Activated naive CD8-positive, alpha-beta T cell treated with anti-CD3 and anti-CD28 coated beads, Interleukin-2, amount 10 ng/mL, durations not matched to agents 7 days and 5 days (primary cell): Measurements from ENCODE around the gene RARA. TPM values are rescaled to one million over a fixed set of nuclear protein-coding genes. Genes with fewer than 3 reads are reported as not detected.

Source experiments
- ATAC-seq: fragments of 150-1000 bp; cut with Tn5 transposase; one replicate; pipeline ENCODE4 v1.10.0; 2021; ENCODE audit warnings: low read depth, moderate library complexity
- POLR2A ChIA-PET: fragments of 350-600 bp; sonication (Branson Sonifier 250); formaldehyde crosslinking; loops from one replicate; lab custom pipeline; 2021; ENCODE audit warnings: antibody characterized with exemption; lab: Charles Lee
- DNase-seq: peaks from one replicate; pipeline ENCODE4 v3.0.0; 2021
- H3K27ac Mint-ChIP-seq: one replicate; pipeline ENCODE4 v1.8.0; 2022; ENCODE audit warnings: mild to moderate bottlenecking, mixed read lengths
- H3K27me3 Mint-ChIP-seq: one replicate; pipeline ENCODE4 v1.8.0; 2022; ENCODE audit warnings: mild to moderate bottlenecking, moderate library complexity, mixed read lengths
- H3K36me3 Mint-ChIP-seq: one replicate; pipeline ENCODE4 v1.8.0; 2021; ENCODE audit warnings: mild to moderate bottlenecking, mixed read lengths
- H3K4me1 Mint-ChIP-seq: one replicate; pipeline ENCODE4 v1.8.0; 2021; ENCODE audit warnings: mixed read lengths
- H3K4me3 Mint-ChIP-seq: one replicate; pipeline ENCODE4 v1.8.0; 2022; ENCODE audit warnings: mild to moderate bottlenecking, moderate library complexity, mixed read lengths
- H3K9me3 Mint-ChIP-seq: one replicate; pipeline ENCODE4 v1.8.0; 2021; ENCODE audit warnings: mixed read lengths
- total RNA-seq, 2 experiments: library from RNA; stranded (reverse); gene quantifications; one replicate each; pipeline ENCODE4 v1.2.3, GENCODE V29; 2021

The RARA gene
- total RNA-seq, 2 experiments from 2014 or later, result 51.7 to 53.6 TPM

DNA sequence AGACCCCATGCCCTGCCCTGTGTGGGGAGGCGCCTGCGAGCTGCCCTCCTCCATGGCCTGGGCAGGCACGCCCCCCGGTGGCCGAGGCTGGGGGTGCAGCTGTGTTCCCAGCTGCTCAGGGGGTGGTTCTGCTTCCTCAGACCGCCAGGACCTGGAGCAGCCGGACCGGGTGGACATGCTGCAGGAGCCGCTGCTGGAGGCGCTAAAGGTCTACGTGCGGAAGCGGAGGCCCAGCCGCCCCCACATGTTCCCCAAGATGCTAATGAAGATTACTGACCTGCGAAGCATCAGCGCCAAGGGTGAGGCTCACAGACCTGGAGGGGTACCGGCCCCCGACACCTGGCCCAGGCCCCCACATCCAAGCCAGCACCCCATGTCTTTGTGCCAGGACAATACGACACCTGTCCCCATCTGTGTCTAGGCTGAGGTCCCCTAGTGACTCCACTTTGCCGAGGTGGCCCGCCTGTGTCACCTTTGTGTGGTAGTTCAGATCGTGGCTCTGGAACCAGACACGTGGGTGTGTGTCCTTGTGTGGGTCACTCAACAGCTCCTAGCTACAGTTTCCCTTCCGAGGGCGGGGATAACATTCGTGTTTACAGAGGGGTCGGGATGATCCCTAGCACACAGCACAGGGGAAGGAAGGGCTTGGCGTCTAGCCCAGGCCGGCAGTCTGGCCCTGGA, 46.3 kb downstream of the RARA start:
- H3K4me3 Mint-ChIP-seq, result no peak overlapping the region
- ATAC-seq, result peak; percentile 66
- H3K27me3 Mint-ChIP-seq, result peaks cover 4% of the 10 kb centered on the region
- H3K36me3 Mint-ChIP-seq, result peaks cover 9% of the 10 kb centered on the region
- POLR2A ChIA-PET, result interaction anchor here (0.6 to 2.7 kb wide), 10 partner anchors 32 to 178 kb away, joined by 3 to 9 read pairs (median 4); partner anchors contain the start of gene CDC6
- DNase-seq, result peak; percentile 90
- peaks cover 18% of the 10 kb centered on the region for H3K4me1 Mint-ChIP-seq
- H3K27ac Mint-ChIP-seq, result no peak overlapping the region
- H3K9me3 Mint-ChIP-seq, result no peaks in the 10 kb centered on the region

DNA sequence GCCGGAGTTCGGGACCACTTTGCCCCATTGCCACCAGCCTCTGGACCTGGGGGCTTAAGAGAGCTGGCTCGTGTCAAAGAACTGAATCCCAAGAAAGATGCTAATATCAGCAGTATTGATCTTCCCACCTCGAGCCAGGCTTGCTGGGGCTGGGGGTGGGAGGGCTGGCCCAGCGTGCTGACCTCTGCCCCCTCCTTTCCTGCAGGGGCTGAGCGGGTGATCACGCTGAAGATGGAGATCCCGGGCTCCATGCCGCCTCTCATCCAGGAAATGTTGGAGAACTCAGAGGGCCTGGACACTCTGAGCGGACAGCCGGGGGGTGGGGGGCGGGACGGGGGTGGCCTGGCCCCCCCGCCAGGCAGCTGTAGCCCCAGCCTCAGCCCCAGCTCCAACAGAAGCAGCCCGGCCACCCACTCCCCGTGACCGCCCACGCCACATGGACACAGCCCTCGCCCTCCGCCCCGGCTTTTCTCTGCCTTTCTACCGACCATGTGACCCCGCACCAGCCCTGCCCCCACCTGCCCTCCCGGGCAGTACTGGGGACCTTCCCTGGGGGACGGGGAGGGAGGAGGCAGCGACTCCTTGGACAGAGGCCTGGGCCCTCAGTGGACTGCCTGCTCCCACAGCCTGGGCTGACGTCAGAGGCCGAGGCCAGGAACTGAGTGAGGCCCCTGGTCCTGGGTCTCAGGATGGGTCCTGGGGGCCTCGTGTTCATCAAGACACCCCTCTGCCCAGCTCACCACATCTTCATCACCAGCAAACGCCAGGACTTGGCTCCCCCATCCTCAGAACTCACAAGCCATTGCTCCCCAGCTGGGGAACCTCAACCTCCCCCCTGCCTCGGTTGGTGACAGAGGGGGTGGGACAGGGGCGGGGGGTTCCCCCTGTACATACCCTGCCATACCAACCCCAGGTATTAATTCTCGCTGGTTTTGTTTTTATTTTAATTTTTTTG, 47.1 kb downstream of the RARA start:
- no peak for ATAC-seq
- H3K9me3 Mint-ChIP-seq, result no peaks in the 10 kb centered on the region
- peaks cover 10% of the 10 kb centered on the region for H3K27me3 Mint-ChIP-seq
- peaks cover 9% of the 10 kb centered on the region for H3K36me3 Mint-ChIP-seq
- POLR2A ChIA-PET, result interaction anchor here (2.7 kb wide), 1 partner anchor 68 kb away, joined by 7 read pairs; the partner anchor contains the start of gene CDC6
- H3K4me1 Mint-ChIP-seq, result peaks cover 17% of the 10 kb centered on the region
- no peak overlapping the region for H3K4me3 Mint-ChIP-seq
- peak; percentile 32 for DNase-seq
- no peak overlapping the region for H3K27ac Mint-ChIP-seq

DNA sequence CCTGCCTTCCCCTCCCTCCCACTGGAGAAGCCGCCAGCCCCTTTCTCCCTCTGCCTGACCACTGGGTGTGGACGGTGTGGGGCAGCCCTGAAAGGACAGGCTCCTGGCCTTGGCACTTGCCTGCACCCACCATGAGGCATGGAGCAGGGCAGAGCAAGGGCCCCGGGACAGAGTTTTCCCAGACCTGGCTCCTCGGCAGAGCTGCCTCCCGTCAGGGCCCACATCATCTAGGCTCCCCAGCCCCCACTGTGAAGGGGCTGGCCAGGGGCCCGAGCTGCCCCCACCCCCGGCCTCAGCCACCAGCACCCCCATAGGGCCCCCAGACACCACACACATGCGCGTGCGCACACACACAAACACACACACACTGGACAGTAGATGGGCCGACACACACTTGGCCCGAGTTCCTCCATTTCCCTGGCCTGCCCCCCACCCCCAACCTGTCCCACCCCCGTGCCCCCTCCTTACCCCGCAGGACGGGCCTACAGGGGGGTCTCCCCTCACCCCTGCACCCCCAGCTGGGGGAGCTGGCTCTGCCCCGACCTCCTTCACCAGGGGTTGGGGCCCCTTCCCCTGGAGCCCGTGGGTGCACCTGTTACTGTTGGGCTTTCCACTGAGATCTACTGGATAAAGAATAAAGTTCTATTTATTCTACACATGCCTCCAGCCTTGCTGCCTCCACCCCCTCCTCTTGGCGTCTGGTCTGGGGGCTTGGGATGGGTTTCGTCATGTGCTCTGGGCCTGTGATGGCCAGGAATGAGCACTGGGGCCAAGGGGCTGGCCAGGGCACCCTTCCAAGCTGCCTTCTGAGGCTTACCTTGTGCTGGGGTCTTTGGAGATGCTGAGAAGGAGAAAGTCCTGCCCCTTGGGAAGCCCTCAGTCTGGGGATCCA, 48.3 kb downstream of the RARA start:
- Mint-ChIP-seq H3K36me3 (peaks cover 8% of the 10 kb centered on the region), H3K27ac (peak overlapping the region; percentile 24), H3K27me3 (peaks cover 14% of the 10 kb centered on the region), H3K4me1 (peaks cover 22% of the 10 kb centered on the region), H3K9me3 (no peaks in the 10 kb centered on the region), H3K4me3 (no peak overlapping the region)
- DNase-seq (no peak), ATAC-seq (no peak)
- POLR2A ChIA-PET, result interaction anchor here (1.1 to 2.7 kb wide), 3 partner anchors 69 to 198 kb away, joined by 4 to 7 read pairs (median 4); partner anchors contain the start of gene CDC6

DNA sequence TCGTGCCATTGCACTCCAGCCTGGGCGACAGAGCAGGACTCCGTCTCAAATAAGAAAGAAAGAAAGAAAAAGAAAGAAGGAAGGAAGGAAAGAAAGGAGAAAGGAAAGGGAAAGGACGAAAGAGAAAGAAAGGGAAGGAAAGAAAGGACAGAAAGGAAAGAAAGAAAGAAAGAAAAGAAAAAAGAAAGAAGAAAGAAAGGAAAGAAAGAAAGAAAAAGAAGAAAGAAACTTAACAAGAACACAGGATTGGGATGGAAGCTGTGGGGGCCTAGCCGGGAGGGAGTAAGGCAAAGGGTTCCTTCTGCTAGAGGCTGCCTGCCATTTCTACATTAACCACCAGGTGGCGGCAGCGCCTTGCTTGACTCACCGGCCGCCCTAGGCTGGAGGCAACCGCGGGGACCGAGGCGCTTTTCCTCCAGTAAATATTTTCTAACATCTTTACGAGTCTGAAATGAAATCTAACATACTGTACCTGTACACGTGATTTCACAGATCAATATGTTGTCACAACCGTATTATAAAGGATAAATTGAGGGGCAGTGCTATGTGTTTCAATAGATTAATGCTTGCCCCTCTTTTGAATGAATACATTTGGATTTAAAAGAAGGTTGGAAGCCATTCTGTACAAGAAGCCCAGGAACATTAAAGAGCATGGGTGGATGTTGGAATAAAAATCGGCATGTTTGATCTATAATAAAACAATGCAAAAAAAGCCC, 49.5 kb downstream of the RARA start:
- POLR2A ChIA-PET, result interaction anchor here (0.7 to 1.2 kb wide), 4 partner anchors 117 to 196 kb away, joined by 3 to 4 read pairs (median 4); no protein-coding TSS in a partner anchor
- H3K27me3 Mint-ChIP-seq, result peaks cover 15% of the 10 kb centered on the region
- DNase-seq, result peak; percentile 91
- ATAC-seq, result peak; percentile 47
- H3K9me3 Mint-ChIP-seq, result no peaks in the 10 kb centered on the region
- peaks cover 17% of the 10 kb centered on the region for H3K4me1 Mint-ChIP-seq
- no peak overlapping the region for H3K27ac Mint-ChIP-seq
- H3K36me3 Mint-ChIP-seq, result peaks cover 4% of the 10 kb centered on the region
- no peak overlapping the region for H3K4me3 Mint-ChIP-seq

DNA sequence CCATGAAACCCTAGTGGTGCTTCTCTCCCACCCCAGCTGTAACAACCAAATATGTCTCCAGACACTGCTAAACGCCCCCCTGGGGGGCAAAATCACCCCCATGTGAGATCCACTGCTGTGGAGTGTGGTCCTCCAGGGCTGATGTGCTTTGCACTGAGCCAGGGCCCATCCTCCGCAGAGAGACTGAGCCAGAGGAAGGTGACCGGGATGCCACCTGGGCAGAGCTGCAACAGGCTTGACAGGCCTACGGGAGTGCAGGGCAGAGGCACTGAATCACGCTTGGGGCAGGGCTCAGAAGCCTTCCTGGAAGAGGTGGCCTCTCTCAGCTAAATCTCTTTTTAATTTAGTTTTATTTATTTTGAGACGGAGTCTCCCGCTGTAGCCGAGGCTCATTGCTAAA, 51.1 kb downstream of the RARA start:
- H3K9me3 Mint-ChIP-seq, result no peaks in the 10 kb centered on the region
- H3K36me3 Mint-ChIP-seq, result peaks cover 2% of the 10 kb centered on the region
- peaks cover 22% of the 10 kb centered on the region for H3K4me1 Mint-ChIP-seq
- POLR2A ChIA-PET, result interaction anchor here (1.3 kb wide), 2 partner anchors 173 to 181 kb away, joined by 3 to 5 read pairs; no protein-coding TSS in a partner anchor
- H3K27me3 Mint-ChIP-seq, result peaks cover 15% of the 10 kb centered on the region
- DNase-seq (no peak), ATAC-seq (no peak)
- H3K27ac Mint-ChIP-seq, result no peak overlapping the region
- no peak overlapping the region for H3K4me3 Mint-ChIP-seq

DNA sequence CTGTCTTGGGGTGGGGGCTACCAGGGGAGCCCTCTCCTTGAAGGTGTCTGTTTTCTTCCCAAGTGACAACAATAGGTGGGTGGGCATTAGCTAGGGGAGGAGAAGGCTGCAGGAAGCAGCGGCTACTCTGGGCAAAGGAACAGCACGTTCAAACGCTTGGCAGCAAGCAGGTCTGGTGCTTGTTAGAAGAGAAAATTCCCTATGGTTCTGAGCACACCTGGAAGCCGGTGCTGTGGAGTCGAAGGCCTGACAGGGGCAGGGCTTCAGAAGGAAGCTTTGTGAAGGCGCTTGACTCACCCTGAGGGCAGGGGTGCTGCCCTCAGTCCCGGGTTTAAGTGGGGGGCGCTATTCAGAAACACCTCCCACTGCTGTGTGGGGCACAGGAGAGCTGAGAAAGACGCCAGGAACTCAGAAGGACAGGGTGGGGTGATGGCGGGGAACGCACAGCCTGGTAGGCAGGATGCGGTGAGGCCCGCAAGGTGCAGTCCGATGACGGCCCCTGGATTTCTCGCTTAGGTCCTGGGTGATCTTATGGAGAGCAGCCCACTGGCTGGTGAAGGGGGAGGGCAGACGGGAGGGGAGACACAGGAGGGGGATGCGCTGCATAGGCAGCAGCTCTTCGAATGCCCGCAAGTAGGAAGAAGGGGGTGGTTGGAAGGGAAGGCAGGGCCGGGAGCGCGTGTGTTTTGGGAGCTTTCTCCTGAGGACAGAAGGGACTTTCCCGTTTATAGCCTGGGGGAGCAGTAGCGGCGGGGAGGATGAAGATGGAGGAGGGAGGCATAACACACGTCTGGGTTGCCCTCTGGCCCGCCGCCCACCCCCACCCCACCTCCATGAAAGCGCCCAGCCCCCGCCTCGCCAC, 52.3 kb downstream of the RARA start:
- Mint-ChIP-seq H3K4me3 (peak overlapping the region; percentile 22), H3K9me3 (no peaks in the 10 kb centered on the region), H3K27me3 (peaks cover 15% of the 10 kb centered on the region), H3K36me3 (no peaks in the 10 kb centered on the region), H3K27ac (no peak overlapping the region), H3K4me1 (peaks cover 22% of the 10 kb centered on the region)
- no peak for ATAC-seq
- DNase-seq, result peak; percentile 28
- POLR2A ChIA-PET, result interaction anchor here (1.2 to 3.6 kb wide), 5 partner anchors 16 to 180 kb away, joined by 3 to 17 read pairs (median 5); no protein-coding TSS in a partner anchor

DNA sequence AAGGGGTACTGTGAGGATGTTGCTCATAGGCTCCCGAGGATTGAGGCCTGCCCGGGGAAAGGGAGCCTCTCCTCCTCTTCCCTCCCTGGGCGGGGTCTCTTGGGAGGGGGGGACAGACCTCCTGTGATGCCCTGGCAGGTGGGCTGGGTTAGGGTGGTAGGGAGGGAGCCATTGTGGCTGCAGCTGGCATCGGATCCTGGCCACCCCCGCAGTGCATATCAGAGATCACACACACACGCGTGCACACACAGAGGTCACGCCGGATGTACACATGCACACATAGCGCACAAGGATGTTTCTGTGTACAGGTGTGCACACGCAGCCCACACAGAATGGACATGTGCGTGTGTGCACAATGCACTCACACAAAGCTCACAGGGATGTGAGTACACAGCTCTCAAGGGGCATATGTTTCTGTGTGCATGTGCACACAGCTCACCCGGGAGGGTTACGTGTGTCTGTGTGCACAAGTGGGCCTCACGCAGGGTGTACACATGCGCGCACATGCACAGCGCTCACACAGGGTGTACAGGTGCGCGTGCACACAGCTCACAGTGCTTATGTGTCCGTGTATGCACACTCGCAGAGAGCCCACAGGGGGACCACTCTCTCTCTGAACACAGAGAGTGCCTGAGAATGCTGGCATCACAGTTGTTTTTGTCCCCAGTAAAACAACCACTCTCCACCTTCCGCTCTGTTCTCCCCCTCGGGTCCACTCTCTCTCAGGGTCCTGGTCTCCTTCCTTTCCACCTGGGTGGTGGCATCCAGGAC, 53.1 kb downstream of the RARA start:
- peak overlapping the region; percentile 80 for H3K4me3 Mint-ChIP-seq
- POLR2A ChIA-PET, result interaction anchor here (0.5 to 3.6 kb wide), 15 partner anchors 17 to 253 kb away, joined by 3 to 17 read pairs (median 4); partner anchors contain the start of genes CASC3 and TOP2A
- H3K36me3 Mint-ChIP-seq, result no peaks in the 10 kb centered on the region
- H3K27me3 Mint-ChIP-seq, result peaks cover 15% of the 10 kb centered on the region
- peaks cover 24% of the 10 kb centered on the region for H3K4me1 Mint-ChIP-seq
- H3K9me3 Mint-ChIP-seq, result no peaks in the 10 kb centered on the region
- ATAC-seq, result peak; percentile 13
- peak overlapping the region; percentile 55 for H3K27ac Mint-ChIP-seq
- no peak for DNase-seq

DNA sequence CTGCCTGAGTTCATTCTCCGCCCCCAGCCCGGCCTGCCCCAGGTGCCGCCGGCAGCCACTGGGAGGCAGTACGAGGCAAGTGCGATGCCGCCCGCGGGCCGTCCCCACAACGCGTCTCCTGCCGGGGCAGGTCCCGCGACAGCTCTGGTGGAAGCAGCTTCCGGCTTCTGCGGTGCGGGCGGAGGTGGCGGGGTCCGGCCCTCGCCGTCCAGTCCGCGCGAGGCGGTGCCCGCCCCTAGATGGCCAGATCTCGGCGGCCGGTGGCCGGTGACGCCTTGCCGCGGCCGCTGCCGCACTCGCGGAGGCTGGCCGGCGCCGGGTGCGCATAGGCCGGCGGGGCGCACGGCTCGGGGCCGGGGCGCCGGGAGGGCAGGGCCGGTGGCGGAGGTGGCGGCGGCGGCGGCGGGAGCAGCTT, 53.7 kb downstream of the RARA start:
- no peaks in the 10 kb centered on the region for H3K9me3 Mint-ChIP-seq
- POLR2A ChIA-PET, result interaction anchor here (0.5 to 3.6 kb wide), 17 partner anchors 17 to 252 kb away, joined by 3 to 17 read pairs (median 4); partner anchors contain the start of genes CASC3 and TOP2A
- peak; percentile 91 for DNase-seq
- H3K27me3 Mint-ChIP-seq, result peaks cover 15% of the 10 kb centered on the region
- H3K4me1 Mint-ChIP-seq, result peaks cover 24% of the 10 kb centered on the region
- H3K36me3 Mint-ChIP-seq, result no peaks in the 10 kb centered on the region
- H3K4me3 Mint-ChIP-seq, result peak overlapping the region; percentile 80
- H3K27ac Mint-ChIP-seq, result peak overlapping the region; percentile 55
- ATAC-seq, result peak; percentile 90

DNA sequence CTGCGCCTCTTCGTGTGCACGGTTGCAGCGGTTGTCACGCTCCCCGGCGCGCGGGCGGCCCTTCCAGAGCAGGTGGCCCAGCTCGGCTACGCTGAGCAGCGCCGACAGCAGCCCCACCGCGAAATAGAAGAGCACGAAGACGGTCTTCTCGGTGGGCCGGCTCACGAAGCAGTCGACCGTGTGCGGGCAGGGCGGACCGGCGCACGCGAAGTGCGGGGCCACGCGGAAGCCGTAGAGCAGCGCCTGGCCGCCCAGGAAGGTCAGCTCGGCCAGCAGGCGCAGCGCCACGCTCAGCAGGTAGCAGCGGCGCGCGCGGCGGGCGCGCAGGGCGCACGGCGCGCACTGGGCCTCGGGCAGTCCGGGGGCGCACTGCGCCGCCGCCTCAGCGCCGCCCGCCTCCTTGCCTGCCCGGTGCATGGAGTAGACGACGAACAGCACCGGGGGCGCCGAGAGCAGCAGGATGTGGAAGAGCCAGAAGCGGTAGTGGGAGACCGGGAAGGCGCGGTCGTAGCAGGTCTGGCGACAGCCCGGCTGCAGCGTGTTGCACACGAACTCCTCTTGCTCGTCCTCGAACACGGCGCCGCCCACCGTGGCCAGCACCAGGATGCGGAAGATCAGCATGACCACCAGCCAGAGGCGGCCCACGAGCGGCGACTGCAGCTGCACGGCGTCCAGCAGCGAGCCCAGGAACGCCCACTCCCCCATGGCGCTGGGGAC, 54.3 kb downstream of the RARA start:
- H3K36me3 Mint-ChIP-seq, result no peaks in the 10 kb centered on the region
- H3K27ac Mint-ChIP-seq, result no peak overlapping the region
- POLR2A ChIA-PET, result interaction anchor here (0.8 to 3.6 kb wide), 14 partner anchors 56 to 252 kb away, joined by 3 to 17 read pairs (median 4); no protein-coding TSS in a partner anchor
- H3K9me3 Mint-ChIP-seq, result no peaks in the 10 kb centered on the region
- DNase-seq (peak; percentile 69), ATAC-seq (peak; percentile 40)
- peaks cover 15% of the 10 kb centered on the region for H3K27me3 Mint-ChIP-seq
- H3K4me3 Mint-ChIP-seq, result peak overlapping the region; percentile 81
- H3K4me1 Mint-ChIP-seq, result peaks cover 22% of the 10 kb centered on the region
